SK-N-SH (cell line): ENCODE results near the gene NR1D2. TPM values are rescaled to one million over a fixed set of nuclear protein-coding genes. Genes with fewer than 3 reads are reported as not detected.

ENCODE experiments used
- CTCF ChIA-PET: fragments of 300-600, 350-600 bp; formaldehyde crosslinking; extraction: SDS; loops from one replicate; lab custom pipeline; 2021; lab: Yijun Ruan, JAX
- POLR2A ChIA-PET: fragments of 350-600 bp; sonication (Branson Sonifier 250); formaldehyde crosslinking; extraction: SDS; loops from one replicate; lab custom pipeline; 2020; ENCODE audit warnings: antibody characterized with exemption, inconsistent platforms; lab: Yijun Ruan, JAX
- DNase-seq: peaks from one replicate; pipeline ENCODE4 v3.0.0; 2012
- H2AFZ ChIP-seq: fragments of 200-600 bp; sonication (generic); 2 replicates; pipeline ENCODE4 v1.8.1; 2016; ENCODE audit warnings: antibody characterized with exemption, mild to moderate bottlenecking, low read depth
- H3F3A ChIP-seq: fragments of 200-600 bp; sonication (generic); replicated peaks from 2 replicates; pipeline ENCODE3; 2016; ENCODE audit warnings: antibody characterized with exemption, mild to moderate bottlenecking; ENCODE audit not compliant: insufficient read depth
- H3K27ac ChIP-seq, 2 experiments: fragments of 200-500 bp in 1 of 2; fragments of 200-600 bp in 1 of 2; sonication (Bioruptor generic) in 1 of 2; sonication (generic), shearing (Covaris generic) in 1 of 2; 2 replicates each; pipeline versions ENCODE4 v1.5.1 to v1.6.1; 2014 to 2016; ENCODE audit warnings: low read depth in 2 of 2, inconsistent platforms in 1 of 2, low read length in 1 of 2, mild to moderate bottlenecking in 1 of 2, mixed read lengths in 1 of 2
- H3K27me3 ChIP-seq: fragments of 200-600 bp; sonication (generic), shearing (Covaris generic); 2 replicates; pipeline ENCODE4 v1.6.1; 2016; ENCODE audit warnings: mixed run types; ENCODE audit not compliant: insufficient read depth
- H3K36me3 ChIP-seq, 2 experiments: fragments of 200-500 bp in 1 of 2; fragments of 200-600 bp in 1 of 2; sonication (Bioruptor generic) in 1 of 2; sonication (generic) in 1 of 2; replicated peaks in 1 of 2; 2 replicates each; pipeline versions ENCODE3 to v1.5.1; 2014 to 2016; ENCODE audit warnings: low read length in 1 of 2, mild to moderate bottlenecking in 1 of 2; ENCODE audit not compliant: insufficient read depth in 2 of 2, control insufficient read depth in 1 of 2
- H3K4me1 ChIP-seq, 2 experiments: fragments of 200-500 bp in 1 of 2; fragments of 200-600 bp in 1 of 2; sonication (Bioruptor generic) in 1 of 2; sonication (generic), shearing (Covaris generic) in 1 of 2; 2 replicates each; pipeline versions ENCODE4 v1.5.1 to v1.6.1; 2014 to 2016; ENCODE audit warnings: low read depth in 1 of 2, low read length in 1 of 2, mixed run types in 1 of 2; ENCODE audit not compliant: insufficient read depth in 2 of 2, control insufficient read depth in 1 of 2
- H3K4me2 ChIP-seq: fragments of 200-600 bp; sonication (generic), shearing (Covaris generic); 2 replicates; pipeline ENCODE4 v1.6.1; 2017; ENCODE audit warnings: mixed run types
- H3K4me3 ChIP-seq, 2 experiments: fragments of 200-500 bp in 1 of 2; fragments of 200-600 bp in 1 of 2; sonication (Bioruptor generic) in 1 of 2; sonication (generic), shearing (Covaris generic) in 1 of 2; 2 replicates each; pipeline versions ENCODE4 v1.5.1 to v1.8.1; 2014 to 2016; ENCODE audit warnings: low read depth in 2 of 2, inconsistent platforms in 1 of 2, low read length in 1 of 2, mild to moderate bottlenecking in 1 of 2, mixed read lengths in 1 of 2, moderate library complexity in 1 of 2
- H3K79me2 ChIP-seq: fragments of 200-600 bp; sonication (generic); 2 replicates; pipeline ENCODE4 v1.8.1; 2017; ENCODE audit warnings: mild to moderate bottlenecking; ENCODE audit not compliant: insufficient read depth
- H3K9ac ChIP-seq: fragments of 200-600 bp; sonication (generic); 2 replicates; pipeline ENCODE4 v1.6.1; 2017; ENCODE audit warnings: mixed run types
- H3K9me2 ChIP-seq: fragments of 200-600 bp; sonication (generic); 2 replicates; pipeline ENCODE4 v1.6.1; 2017; ENCODE audit warnings: mixed run types
- H3K9me3 ChIP-seq: fragments of 200-600 bp; sonication (generic); 2 replicates; pipeline ENCODE4 v1.6.1; 2017; ENCODE audit warnings: mixed run types, mild to moderate bottlenecking, moderate library complexity
- H4K20me1 ChIP-seq: fragments of 200-600 bp; sonication (generic); 2 replicates; pipeline ENCODE4 v1.6.1; 2017; ENCODE audit warnings: mild to moderate bottlenecking, mixed run types; ENCODE audit not compliant: insufficient read depth
- ELF1 ChIP-seq: IDR thresholded peaks from 2 replicates; pipeline ENCODE4 v1.4.0; 2012
- FOXM1 ChIP-seq: IDR thresholded peaks from 2 replicates; pipeline ENCODE4 v1.4.0; 2012; ENCODE audit warnings: low read depth, mild to moderate bottlenecking
- GABPA ChIP-seq: IDR thresholded peaks from 2 replicates; pipeline ENCODE4 v1.4.0; 2012; ENCODE audit warnings: low read depth, mild to moderate bottlenecking
- GATA2 ChIP-seq: sonication (generic); formaldehyde crosslinking; IDR thresholded peaks from 2 replicates; pipeline ENCODE4 v1.5.0; 2020; ENCODE audit warnings: mild to moderate bottlenecking, missing genetic modification reagents
- IRF3 ChIP-seq: fragments of 150-350 bp; IDR thresholded peaks from 2 replicates; pipeline ENCODE4 v1.6.1; 2016; ENCODE audit warnings: mild to moderate bottlenecking, low read depth, low read length
- MXI1 ChIP-seq: IDR thresholded peaks from 2 replicates; pipeline ENCODE4 v1.6.1; 2012; ENCODE audit warnings: mild to moderate bottlenecking, low read depth, low read length, improper control_type of control experiment
- POLR2AphosphoS5 ChIP-seq: IDR thresholded peaks from 2 replicates; pipeline ENCODE4 v1.6.1; 2012; ENCODE audit warnings: low read depth, low read length
- RCOR1 ChIP-seq: fragments of 150-350 bp; IDR thresholded peaks from 2 replicates; pipeline ENCODE4 v1.6.1; 2017; ENCODE audit warnings: antibody characterized with exemption, low read length
- REST ChIP-seq: IDR thresholded peaks from 2 replicates; pipeline ENCODE4 v1.6.1; 2012; ENCODE audit warnings: mild to moderate bottlenecking, low read depth, low read length, moderate library complexity
- RFX5 ChIP-seq: IDR thresholded peaks from 2 replicates; pipeline ENCODE4 v1.6.1; 2012; ENCODE audit warnings: mild to moderate bottlenecking, improper control_type of control experiment, low read length
- RXRA ChIP-seq: IDR thresholded peaks from 2 replicates; pipeline ENCODE4 v1.4.0; 2012; ENCODE audit warnings: low read depth, mild to moderate bottlenecking, borderline replicate concordance
- SMC3 ChIP-seq: IDR thresholded peaks from 2 replicates; pipeline ENCODE4 v1.6.1; 2012; ENCODE audit warnings: low read depth, low read length, improper control_type of control experiment
- TEAD4 ChIP-seq: IDR thresholded peaks from 2 replicates; pipeline ENCODE4 v1.4.0; 2012; ENCODE audit warnings: mild to moderate bottlenecking, borderline replicate concordance; ENCODE audit not compliant: insufficient read depth
- YY1 ChIP-seq: IDR thresholded peaks from 2 replicates; pipeline ENCODE4 v1.4.0; 2012; ENCODE audit warnings: low read depth, mild to moderate bottlenecking
- ZBTB33 ChIP-seq: IDR thresholded peaks from 2 replicates; pipeline ENCODE4 v1.4.0; 2012; ENCODE audit warnings: low read depth, borderline replicate concordance
- WGBS: methylation state at CpG from one replicate; pipeline ENCODE4 v1.1.6; 2017; ENCODE audit warnings: low lambda C conversion rate; 5-methylcytosine and 5-hydroxymethylcytosine counted together
- polyA plus RNA-seq, 3 experiments: library from polyadenylated mRNA; depleted of rRNA; stranded (reverse); fragments of >200 nt; gene quantifications; 2 replicates each; pipeline ENCODE4 v1.2.3, GENCODE V29; 2012
- TF ChIP-seq, protein P1 (sequence below): IDR thresholded peaks from 2 replicates; pipeline ENCODE4 v1.4.0; 2012; ENCODE audit warnings: low read depth

NR1D2 gene
- polyA plus RNA-seq, 1 of the 3 experiments (the other 2 are of a cell fraction) = 12.0 TPM

GRCh38 chr3:23987356-23987755 is 42.3 kb downstream of the NR1D2 start:
- 93% methylated on average over 8 of the region's 8 CpGs for WGBS
- no peaks in the 10 kb centered on the region for H3K36me3 ChIP-seq
- no peak overlapping the region for H3K27ac ChIP-seq
- no peaks in the 10 kb centered on the region for H3K9me3 ChIP-seq
- no peaks in the 10 kb centered on the region for H3K79me2 ChIP-seq
- TF ChIP-seq RFX5 (no peak), GABPA (no peak)
- no peak overlapping the region for H3K4me3 ChIP-seq
- H3K4me2 ChIP-seq = no peak overlapping the region
- H3K9ac ChIP-seq = no peak overlapping the region
- no peaks in the 10 kb centered on the region for H3K9me2 ChIP-seq
- ChIA-PET POLR2A (interaction anchor here (1.3 kb wide), 1 partner anchor 70 kb away, joined by 3 read pairs; the partner anchor contains the start of genes NKIRAS1 and RPL15), CTCF (no interaction called here)
- peaks cover 2% of the 10 kb centered on the region for H3F3A ChIP-seq
- DNase-seq = no peak
- H2AFZ ChIP-seq = no peak overlapping the region
- H4K20me1 ChIP-seq = no peaks in the 10 kb centered on the region
- no peaks in the 10 kb centered on the region for H3K27me3 ChIP-seq
- peaks cover 19 to 25% of the 10 kb centered on the region in 2 experiments for H3K4me1 ChIP-seq

GRCh38 chr3:23991306-23991682 is 46.2 kb downstream of the NR1D2 start:
- ChIA-PET CTCF (no interaction called here), POLR2A (interaction anchor here (1.5 to 6.4 kb wide), 2 partner anchors 10 to 74 kb away, joined by 4 to 49 read pairs; partner anchors contain the start of genes NKIRAS1 and RPL15)
- Histone ChIP-seq H3F3A (peaks cover 7% of the 10 kb centered on the region), H4K20me1 (no peaks in the 10 kb centered on the region), H3K4me1 (peaks cover 35 to 44% of the 10 kb centered on the region in 2 experiments), H3K27me3 (no peaks in the 10 kb centered on the region), H3K27ac (peak overlapping the region; percentile 62 to 99), H3K4me2 (peak overlapping the region; percentile 15; the same call in 1 of the 2 replicates), H3K9ac (no peak overlapping the region), H2AFZ (no peak overlapping the region), H3K9me3 (no peaks in the 10 kb centered on the region), H3K4me3 (no peak overlapping the region), H3K36me3 (no peaks in the 10 kb centered on the region), H3K79me2 (no peaks in the 10 kb centered on the region), H3K9me2 (no peaks in the 10 kb centered on the region)
- DNase-seq = no peak
- no peak for TF ChIP-seq MXI1
- no peak for TF ChIP-seq GATA2 (CRISPR knock-in tag)
- no peak for TF ChIP-seq SMC3
- no peak for TF ChIP-seq IRF3
- no peak for TF ChIP-seq RCOR1
- no peak for TF ChIP-seq ZBTB33
- TF ChIP-seq TEAD4 = no peak
- TF ChIP-seq RFX5 = no peak
- TF ChIP-seq, protein P1, sequence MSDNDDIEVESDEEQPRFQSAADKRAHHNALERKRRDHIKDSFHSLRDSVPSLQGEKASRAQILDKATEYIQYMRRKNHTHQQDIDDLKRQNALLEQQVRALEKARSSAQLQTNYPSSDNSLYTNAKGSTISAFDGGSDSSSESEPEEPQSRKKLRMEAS = no peak
- no peak for TF ChIP-seq FOXM1
- TF ChIP-seq ELF1 = no peak
- TF ChIP-seq RXRA = no peak
- TF ChIP-seq POLR2AphosphoS5 = no peak
- no peak for TF ChIP-seq REST
- no peak for TF ChIP-seq YY1
- WGBS = 74% methylated on average over 3 of the region's 3 CpGs
